C4-2B (cell line): ENCODE data around the gene SSBP4.
"Not testable (repeated sequence)": the region's sequence is repeated elsewhere in the genome, so short reads cannot be mapped to it uniquely, and the experiment has no call there.

Experiments
- H3K27ac ChIP-seq: fragments of 450-650 bp; 2 replicates; pipeline ENCODE4 v1.5.1; 2017
- ZFX ChIP-seq: fragments of 450-650 bp; IDR thresholded peaks from 2 replicates; pipeline ENCODE4 v1.6.1; 2017
- TF ChIP-seq, protein P1 (sequence below): fragments of 450-650 bp; conservative IDR thresholded peaks from 2 replicates; pipeline ENCODE4 v1.5.1; 2017; ENCODE audit warnings: mild to moderate bottlenecking

SSBP4 gene

DNA sequence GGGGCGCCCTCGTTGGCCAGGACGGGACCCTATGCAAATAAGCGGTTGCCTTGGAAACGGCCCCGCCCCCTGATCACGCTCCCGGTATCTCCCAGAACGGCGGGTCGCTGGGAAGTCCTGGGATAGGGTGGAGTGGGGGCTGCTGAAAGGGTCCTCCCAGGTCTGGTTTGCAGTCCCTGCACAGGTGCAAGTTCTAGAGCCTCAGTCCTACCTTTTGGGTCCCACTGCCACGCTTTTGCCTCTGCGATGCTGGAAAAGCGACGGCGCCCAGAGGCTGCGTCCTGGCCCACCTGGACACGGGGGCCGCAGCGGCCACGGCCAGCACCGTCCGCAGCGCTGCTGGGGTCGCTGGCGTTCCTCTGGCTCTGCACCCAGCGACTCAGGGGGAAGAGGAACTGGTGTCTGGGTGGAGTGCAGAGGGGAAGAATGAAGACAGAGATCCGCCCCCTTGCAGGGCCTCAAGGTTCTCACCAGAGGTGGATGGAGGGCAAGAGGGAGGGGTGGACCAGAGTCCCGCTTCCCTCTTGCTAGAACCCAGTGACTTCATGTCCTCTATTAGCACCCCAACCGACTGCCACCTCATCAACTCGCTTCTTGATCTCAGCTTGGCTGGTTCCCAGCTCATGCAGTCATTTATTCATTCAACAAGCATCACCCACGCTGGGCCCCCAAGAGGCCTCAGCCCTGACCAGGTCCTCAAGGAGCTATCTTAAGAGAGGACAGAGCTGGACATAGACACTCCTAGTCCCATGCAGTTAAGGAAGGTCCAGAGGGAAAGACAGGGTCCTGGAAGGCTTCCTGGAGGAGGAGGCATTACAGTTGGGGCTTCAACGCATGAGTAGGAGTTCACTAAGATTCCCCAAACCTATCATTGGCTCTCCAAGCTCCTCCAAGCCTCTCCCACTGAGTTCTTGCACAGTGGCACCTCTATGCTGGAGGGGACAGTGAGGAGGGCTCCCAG lies 21.7 kb upstream of the SSBP4 start, which contains the start of gene LRRC25:
Gene LRRC25, minus strand, starts transcription at position 381 of the 961 bp plus-strand sequence. CDS start 659 bp downstream, outside the sequence.
- peak within 1 kb of the TSS; percentile 43; the same call in 1 of the 2 replicates for H3K27ac ChIP-seq
- TF ChIP-seq, protein P1, sequence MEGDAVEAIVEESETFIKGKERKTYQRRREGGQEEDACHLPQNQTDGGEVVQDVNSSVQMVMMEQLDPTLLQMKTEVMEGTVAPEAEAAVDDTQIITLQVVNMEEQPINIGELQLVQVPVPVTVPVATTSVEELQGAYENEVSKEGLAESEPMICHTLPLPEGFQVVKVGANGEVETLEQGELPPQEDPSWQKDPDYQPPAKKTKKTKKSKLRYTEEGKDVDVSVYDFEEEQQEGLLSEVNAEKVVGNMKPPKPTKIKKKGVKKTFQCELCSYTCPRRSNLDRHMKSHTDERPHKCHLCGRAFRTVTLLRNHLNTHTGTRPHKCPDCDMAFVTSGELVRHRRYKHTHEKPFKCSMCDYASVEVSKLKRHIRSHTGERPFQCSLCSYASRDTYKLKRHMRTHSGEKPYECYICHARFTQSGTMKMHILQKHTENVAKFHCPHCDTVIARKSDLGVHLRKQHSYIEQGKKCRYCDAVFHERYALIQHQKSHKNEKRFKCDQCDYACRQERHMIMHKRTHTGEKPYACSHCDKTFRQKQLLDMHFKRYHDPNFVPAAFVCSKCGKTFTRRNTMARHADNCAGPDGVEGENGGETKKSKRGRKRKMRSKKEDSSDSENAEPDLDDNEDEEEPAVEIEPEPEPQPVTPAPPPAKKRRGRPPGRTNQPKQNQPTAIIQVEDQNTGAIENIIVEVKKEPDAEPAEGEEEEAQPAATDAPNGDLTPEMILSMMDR: no peak
- TF ChIP-seq ZFX: no peak

DNA sequence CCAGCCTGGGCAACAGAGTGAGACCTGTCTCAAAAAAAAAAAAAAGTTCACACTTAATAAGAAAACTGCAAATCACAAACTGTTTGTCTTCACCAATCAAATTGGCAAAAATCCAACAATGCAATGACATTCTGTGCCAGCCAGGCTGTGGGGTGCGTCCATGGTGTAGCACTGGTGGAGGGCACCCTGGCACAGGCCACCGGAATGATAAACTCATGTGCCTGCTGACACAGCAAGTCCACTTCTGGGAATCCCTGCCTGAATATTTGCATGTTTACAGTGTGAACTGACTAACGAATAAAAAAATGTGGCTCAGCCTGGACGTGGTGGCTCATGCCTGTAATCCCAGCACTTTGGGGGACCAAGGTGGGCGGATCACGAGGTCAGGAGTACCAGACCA lies 20.2 kb upstream of the SSBP4 start:
- H3K27ac ChIP-seq: peak overlapping the region; percentile 43
- TF ChIP-seq, protein P1: no peak
- no peak for TF ChIP-seq ZFX

DNA sequence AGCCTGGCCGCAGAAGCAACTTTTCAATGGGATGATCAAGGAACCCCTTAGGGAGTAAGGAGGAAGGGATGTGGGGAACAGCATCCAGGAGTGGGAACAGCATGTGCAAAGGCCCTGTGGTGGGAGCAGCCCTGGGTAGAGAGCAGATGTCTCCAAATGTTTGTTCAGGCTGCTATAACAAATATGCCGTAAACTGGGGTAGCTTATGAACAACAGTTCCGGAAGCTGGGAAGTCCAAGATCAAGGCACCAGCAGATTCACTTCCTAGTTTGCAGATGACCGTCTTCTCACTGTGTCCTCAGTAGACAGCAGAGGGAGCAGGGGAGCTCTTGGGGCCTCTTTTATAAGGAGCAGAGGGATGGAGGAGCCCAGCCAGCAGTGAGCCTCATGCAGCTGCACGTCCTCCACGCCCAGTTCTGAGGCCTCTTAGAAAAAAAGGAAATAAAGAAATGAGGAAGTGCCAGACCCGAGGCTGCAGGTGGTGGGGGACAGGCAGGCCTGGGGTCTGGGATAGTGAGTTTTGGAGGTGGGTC lies 17.6 kb upstream of the SSBP4 start:
- H3K27ac ChIP-seq: no peak overlapping the region
- TF ChIP-seq ZFX: no peak
- TF ChIP-seq, protein P1: no peak

DNA sequence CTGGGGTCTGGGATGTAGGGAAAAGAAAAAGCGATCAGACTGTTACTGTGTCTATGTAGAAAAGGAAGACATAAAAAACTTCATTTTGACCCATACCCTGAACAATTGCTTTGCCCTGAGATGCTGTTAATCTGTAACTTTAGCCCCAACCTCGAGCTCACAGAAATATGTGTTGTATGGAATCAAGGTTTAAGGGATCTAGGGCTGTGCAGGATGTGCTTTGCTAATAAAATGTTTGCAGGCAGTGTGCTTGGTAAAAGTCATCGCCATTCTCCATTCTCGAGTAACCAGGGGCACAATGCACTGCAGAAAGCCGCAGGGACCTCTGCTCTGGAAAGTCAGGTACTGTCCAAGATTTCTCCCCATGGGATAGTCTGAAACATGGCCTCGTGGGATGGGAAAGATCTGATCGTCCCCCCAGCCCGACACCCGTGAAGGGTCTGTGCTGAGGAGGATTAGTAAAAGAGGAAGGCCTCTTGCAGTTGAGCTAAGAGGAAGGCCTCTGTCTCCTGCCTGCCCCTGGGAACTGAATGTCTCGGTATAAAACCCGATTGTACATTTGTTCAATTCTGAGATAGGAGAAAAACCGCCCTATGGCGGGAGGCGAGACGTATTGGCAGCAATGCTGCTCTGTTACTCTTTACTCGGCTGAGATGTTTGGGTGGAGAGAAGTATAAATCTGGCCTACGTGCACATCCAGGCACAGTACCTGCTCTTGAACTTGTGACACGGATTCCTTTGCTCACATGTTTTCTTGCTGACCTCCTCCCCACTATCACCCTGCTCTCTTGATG lies 16.5 kb upstream of the SSBP4 start:
- H3K27ac ChIP-seq: not testable (repeated sequence)

DNA sequence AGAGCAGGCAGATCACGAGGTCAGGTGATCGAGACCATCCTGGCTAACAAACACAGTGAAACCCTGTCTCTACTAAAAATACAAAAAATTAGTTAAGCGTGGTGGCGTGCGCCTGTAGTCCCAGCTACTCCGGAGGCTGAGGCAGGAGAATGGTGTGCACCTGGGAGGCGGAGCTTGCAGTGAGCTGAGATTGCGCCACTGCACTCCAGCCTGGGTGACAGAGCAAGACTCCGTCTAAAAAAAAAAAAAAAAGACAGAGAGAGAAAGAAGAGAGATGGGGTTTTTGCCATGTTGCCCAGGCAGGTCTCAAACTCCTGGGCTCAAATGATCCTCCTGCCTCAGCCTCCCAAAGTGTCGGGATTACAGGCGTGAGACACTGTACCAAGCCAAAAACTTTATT lies 13.4 kb upstream of the SSBP4 start:
- not testable (repeated sequence) for H3K27ac ChIP-seq

DNA sequence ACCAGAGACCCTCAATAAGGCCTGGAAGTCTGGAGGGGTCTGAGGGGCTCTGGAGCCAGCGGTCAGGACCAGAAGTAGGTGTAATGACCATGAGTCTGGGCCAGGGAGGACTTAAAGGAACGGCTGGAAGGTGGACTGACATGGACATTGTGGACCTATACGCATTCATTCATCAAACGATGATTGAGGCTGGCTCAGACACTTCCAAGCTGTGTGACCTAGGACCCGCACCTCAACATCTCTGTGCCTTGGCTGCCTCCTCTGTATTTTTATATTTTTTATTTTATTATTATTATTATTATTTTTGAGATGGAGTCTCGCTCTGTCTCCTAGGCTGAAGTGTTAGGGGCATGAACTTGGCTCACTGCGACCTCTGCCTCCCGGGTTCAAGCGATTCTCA lies 12.4 kb upstream of the SSBP4 start:
- TF ChIP-seq ZFX: no peak
- TF ChIP-seq, protein P1: no peak
- no peak overlapping the region for H3K27ac ChIP-seq

DNA sequence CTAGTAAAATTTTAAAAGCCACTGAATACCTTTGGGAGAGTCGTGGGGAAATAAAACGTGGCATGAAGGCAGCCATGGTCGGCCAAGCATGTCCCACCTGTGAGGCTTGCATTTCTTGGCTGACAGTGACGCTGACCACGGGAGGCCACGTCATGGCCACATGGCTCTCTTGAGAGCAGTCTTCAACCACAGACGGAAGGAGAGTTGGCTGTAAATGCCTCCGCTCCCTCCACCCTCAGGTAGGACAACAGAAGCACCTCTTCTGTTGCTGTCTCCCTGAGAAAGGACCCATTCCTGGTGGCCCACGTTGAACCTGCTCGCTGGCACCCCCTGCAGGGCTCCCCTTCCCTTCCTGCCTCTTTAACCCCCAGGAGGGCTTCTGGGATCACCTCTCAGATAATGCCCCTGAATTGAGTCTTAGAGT lies 11.1 kb upstream of the SSBP4 start:
- TF ChIP-seq ZFX: no peak
- TF ChIP-seq, protein P1: peak; percentile 62
- H3K27ac ChIP-seq: no peak overlapping the region
